OCI-LY7 (cell line): Measurements from ENCODE around the gene UBTF.

ENCODE experiments used
- EZH2phosphoT487 ChIP-seq: fragments of 200-600 bp; sonication (generic); IDR thresholded peaks from 2 replicates; pipeline ENCODE4 v1.6.1; 2018; ENCODE audit warnings: low read depth, borderline replicate concordance, mild to moderate bottlenecking, mixed run types, antibody characterized with exemption, low read length, moderate library complexity, mixed read lengths
- TF ChIP-seq, protein P1 (sequence below): fragments of 200-600 bp; sonication (generic); conservative IDR thresholded peaks from 2 replicates; pipeline ENCODE4 v1.5.1; 2014; ENCODE audit warnings: mild to moderate bottlenecking, antibody characterized with exemption, low read length, moderate library complexity, mixed read lengths

DNA sequence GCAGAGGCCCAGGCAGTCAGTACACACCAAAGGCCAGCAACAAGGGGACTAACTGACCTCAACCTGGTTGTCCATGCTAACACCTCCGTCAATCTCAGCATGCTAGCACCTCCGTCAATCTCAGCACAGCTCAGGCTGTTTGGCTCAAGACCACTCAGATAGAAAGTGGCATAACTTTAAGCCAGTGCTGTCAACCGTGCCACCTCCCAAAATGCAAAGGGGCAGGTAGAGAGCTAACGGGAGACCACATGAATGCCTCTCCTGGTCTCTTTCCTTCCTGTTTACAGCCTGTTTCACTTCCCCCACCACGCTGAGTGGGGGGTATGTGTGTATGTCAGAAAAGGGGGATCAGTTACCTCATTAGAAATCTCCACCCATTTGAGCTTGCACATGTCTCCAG is 3.3 kb downstream of the UBTF start:
- TF ChIP-seq, protein P1, sequence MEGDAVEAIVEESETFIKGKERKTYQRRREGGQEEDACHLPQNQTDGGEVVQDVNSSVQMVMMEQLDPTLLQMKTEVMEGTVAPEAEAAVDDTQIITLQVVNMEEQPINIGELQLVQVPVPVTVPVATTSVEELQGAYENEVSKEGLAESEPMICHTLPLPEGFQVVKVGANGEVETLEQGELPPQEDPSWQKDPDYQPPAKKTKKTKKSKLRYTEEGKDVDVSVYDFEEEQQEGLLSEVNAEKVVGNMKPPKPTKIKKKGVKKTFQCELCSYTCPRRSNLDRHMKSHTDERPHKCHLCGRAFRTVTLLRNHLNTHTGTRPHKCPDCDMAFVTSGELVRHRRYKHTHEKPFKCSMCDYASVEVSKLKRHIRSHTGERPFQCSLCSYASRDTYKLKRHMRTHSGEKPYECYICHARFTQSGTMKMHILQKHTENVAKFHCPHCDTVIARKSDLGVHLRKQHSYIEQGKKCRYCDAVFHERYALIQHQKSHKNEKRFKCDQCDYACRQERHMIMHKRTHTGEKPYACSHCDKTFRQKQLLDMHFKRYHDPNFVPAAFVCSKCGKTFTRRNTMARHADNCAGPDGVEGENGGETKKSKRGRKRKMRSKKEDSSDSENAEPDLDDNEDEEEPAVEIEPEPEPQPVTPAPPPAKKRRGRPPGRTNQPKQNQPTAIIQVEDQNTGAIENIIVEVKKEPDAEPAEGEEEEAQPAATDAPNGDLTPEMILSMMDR, result no peak
- TF ChIP-seq EZH2phosphoT487, result no peak
